ENCODE measurements around the gene PTK7. TPM values are rescaled to one million over a fixed set of nuclear protein-coding genes. Genes with fewer than 3 reads are reported as not detected.

PTK7 gene
- total RNA-seq, 1 experiment from 2014 or later, result 165 TPM

DNA sequence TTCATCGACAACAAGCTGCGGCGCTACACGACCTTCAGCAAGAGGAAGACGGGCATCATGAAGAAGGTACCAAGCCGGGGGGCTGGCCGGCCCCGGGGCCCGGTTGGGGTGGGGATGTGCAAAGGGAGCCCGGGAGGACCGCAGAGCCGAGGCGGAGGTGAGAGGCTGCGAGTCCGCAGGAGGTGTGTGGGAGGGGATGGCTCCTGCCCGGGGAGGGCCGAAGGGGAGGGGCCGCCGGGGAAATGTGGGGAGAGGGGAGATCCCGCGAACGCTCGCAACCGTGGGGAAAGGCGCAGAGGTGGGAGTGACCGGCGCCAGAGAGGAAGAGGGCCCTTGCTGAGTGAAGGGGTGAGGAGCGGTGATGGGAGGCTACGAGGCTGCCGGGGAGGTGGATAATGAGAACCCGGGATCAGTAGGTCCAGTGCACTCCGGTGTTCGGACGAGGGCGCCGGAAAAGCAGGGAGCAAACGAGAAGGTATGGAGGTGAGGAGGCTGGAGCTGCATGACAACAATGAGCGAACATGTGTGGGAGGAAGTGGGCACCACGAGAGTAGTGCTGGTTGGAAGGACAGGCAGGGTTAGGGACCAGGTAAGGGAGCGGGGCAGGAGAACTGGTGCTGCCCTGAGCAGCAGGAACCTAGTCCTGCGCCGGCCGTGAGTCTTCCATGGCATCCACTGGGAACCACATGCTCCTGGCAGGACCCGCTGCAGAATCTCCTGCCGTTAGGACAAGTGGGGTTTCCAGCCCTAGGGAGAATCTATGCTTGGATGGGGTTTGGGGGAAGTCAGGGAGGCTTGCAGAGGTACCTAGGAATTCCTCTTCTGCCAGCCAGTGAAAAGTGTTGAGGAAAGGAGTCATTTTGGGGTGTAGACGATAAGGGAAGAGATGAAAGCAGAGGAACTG lies 96.2 kb downstream of the PTK7 start (continued):
- TF ChIP-seq, protein P1, sequence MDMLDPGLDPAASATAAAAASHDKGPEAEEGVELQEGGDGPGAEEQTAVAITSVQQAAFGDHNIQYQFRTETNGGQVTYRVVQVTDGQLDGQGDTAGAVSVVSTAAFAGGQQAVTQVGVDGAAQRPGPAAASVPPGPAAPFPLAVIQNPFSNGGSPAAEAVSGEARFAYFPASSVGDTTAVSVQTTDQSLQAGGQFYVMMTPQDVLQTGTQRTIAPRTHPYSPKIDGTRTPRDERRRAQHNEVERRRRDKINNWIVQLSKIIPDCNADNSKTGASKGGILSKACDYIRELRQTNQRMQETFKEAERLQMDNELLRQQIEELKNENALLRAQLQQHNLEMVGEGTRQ (CRISPR knock-in tag; IDR thresholded peaks at IDR 0.05), result 0 out of 2 replicates have a peak, but pooled peaks have one; percentile 6
- TF ChIP-seq, protein P2, sequence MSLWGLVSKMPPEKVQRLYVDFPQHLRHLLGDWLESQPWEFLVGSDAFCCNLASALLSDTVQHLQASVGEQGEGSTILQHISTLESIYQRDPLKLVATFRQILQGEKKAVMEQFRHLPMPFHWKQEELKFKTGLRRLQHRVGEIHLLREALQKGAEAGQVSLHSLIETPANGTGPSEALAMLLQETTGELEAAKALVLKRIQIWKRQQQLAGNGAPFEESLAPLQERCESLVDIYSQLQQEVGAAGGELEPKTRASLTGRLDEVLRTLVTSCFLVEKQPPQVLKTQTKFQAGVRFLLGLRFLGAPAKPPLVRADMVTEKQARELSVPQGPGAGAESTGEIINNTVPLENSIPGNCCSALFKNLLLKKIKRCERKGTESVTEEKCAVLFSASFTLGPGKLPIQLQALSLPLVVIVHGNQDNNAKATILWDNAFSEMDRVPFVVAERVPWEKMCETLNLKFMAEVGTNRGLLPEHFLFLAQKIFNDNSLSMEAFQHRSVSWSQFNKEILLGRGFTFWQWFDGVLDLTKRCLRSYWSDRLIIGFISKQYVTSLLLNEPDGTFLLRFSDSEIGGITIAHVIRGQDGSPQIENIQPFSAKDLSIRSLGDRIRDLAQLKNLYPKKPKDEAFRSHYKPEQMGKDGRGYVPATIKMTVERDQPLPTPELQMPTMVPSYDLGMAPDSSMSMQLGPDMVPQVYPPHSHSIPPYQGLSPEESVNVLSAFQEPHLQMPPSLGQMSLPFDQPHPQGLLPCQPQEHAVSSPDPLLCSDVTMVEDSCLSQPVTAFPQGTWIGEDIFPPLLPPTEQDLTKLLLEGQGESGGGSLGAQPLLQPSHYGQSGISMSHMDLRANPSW (CRISPR knock-in tag; conservative IDR thresholded peaks at IDR 0.05; ENCODE audit: low read depth), result no peak
- TF ChIP-seq TEAD1 (CRISPR knock-in tag; IDR thresholded peaks at IDR 0.05), result peak; percentile 64
- TF ChIP-seq, protein P3, sequence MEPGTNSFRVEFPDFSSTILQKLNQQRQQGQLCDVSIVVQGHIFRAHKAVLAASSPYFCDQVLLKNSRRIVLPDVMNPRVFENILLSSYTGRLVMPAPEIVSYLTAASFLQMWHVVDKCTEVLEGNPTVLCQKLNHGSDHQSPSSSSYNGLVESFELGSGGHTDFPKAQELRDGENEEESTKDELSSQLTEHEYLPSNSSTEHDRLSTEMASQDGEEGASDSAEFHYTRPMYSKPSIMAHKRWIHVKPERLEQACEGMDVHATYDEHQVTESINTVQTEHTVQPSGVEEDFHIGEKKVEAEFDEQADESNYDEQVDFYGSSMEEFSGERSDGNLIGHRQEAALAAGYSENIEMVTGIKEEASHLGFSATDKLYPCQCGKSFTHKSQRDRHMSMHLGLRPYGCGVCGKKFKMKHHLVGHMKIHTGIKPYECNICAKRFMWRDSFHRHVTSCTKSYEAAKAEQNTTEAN (CRISPR knock-in tag; IDR thresholded peaks at IDR 0.05), result no peak
- TF ChIP-seq, protein P4, sequence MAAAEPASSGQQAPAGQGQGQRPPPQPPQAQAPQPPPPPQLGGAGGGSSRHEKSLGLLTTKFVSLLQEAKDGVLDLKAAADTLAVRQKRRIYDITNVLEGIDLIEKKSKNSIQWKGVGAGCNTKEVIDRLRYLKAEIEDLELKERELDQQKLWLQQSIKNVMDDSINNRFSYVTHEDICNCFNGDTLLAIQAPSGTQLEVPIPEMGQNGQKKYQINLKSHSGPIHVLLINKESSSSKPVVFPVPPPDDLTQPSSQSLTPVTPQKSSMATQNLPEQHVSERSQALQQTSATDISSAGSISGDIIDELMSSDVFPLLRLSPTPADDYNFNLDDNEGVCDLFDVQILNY (CRISPR knock-in tag; IDR thresholded peaks at IDR 0.05), result no peak
- no peak for TF ChIP-seq IRF2 (CRISPR knock-in tag; IDR thresholded peaks at IDR 0.05; ENCODE audit: borderline replicate concordance, low read depth)
- no peak for TF ChIP-seq JAZF1 (CRISPR knock-in tag; IDR thresholded peaks at IDR 0.05)
- TF ChIP-seq, protein P5, sequence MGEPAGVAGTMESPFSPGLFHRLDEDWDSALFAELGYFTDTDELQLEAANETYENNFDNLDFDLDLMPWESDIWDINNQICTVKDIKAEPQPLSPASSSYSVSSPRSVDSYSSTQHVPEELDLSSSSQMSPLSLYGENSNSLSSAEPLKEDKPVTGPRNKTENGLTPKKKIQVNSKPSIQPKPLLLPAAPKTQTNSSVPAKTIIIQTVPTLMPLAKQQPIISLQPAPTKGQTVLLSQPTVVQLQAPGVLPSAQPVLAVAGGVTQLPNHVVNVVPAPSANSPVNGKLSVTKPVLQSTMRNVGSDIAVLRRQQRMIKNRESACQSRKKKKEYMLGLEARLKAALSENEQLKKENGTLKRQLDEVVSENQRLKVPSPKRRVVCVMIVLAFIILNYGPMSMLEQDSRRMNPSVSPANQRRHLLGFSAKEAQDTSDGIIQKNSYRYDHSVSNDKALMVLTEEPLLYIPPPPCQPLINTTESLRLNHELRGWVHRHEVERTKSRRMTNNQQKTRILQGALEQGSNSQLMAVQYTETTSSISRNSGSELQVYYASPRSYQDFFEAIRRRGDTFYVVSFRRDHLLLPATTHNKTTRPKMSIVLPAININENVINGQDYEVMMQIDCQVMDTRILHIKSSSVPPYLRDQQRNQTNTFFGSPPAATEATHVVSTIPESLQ (CRISPR knock-in tag; IDR thresholded peaks at IDR 0.05), result no peak

DNA sequence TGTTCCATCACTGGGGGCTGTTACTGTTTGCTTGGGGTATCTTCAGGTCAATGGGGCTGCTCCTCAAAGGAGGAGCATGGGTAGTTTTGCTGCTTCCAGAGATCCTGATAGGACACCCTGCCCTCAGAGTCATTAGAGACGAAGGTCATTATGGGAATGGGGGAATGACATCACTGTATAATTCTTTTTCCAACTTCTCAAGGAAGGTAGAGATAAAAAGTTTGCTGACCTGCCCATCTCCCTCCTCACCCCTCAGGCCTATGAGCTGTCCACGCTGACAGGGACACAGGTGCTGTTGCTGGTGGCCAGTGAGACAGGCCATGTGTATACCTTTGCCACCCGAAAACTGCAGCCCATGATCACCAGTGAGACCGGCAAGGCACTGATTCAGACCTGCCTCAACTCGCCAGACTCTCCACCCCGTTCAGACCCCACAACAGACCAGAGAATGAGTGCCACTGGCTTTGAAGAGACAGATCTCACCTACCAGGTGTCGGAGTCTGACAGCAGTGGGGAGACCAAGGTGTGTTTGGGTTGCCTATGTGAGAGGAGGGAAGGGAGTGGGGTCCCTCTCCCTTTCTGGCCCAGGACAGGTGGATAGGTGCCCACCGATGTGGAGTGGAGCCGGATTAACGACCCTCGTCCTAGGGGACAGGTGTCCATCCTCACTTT lies 97.6 kb downstream of the PTK7 start:
- CTCF ChIA-PET, result interaction anchor here (1.0 to 2.2 kb wide), 10 partner anchors 30 to 245 kb away, joined by 3 to 16 read pairs (median 4); partner anchors contain the start of genes CNPY3, DNPH1, KLHDC3 and PTK7
- Mint-ChIP-seq H3K27ac (peak overlapping the region; percentile 62; the same call in 1 of the 2 replicates), H3K9me3 (no peaks in the 10 kb centered on the region), H3K36me3 (peaks cover 31% of the 10 kb centered on the region), H3K4me3 (peak overlapping the region; percentile 94), H3K4me1 (peaks cover 33% of the 10 kb centered on the region), H3K27me3 (ENCODE audit: low read depth) (peaks cover 12% of the 10 kb centered on the region)
- ATAC-seq, result no peak
- DNase-seq (ENCODE audit: low spot score), result no peak
- POLR2A ChIA-PET, result interaction anchor here (1.0 to 2.8 kb wide), 7 partner anchors 9 to 244 kb away, joined by 3 to 8 read pairs (median 4); partner anchors contain the start of genes CNPY3, DNPH1, KLC4 and MRPL2
- TF ChIP-seq SMAD4 (CRISPR knock-in tag; IDR thresholded peaks at IDR 0.05) (no peak), SP1 (CRISPR knock-in tag; conservative IDR thresholded peaks at IDR 0.05) (no peak), ESRRA (CRISPR knock-in tag; IDR thresholded peaks at IDR 0.05; ENCODE audit: borderline replicate concordance) (no peak), PRRX2 (CRISPR knock-in tag; IDR thresholded peaks at IDR 0.05) (no peak; the same call in 1 of the 2 replicates)
- TF ChIP-seq, protein P6, sequence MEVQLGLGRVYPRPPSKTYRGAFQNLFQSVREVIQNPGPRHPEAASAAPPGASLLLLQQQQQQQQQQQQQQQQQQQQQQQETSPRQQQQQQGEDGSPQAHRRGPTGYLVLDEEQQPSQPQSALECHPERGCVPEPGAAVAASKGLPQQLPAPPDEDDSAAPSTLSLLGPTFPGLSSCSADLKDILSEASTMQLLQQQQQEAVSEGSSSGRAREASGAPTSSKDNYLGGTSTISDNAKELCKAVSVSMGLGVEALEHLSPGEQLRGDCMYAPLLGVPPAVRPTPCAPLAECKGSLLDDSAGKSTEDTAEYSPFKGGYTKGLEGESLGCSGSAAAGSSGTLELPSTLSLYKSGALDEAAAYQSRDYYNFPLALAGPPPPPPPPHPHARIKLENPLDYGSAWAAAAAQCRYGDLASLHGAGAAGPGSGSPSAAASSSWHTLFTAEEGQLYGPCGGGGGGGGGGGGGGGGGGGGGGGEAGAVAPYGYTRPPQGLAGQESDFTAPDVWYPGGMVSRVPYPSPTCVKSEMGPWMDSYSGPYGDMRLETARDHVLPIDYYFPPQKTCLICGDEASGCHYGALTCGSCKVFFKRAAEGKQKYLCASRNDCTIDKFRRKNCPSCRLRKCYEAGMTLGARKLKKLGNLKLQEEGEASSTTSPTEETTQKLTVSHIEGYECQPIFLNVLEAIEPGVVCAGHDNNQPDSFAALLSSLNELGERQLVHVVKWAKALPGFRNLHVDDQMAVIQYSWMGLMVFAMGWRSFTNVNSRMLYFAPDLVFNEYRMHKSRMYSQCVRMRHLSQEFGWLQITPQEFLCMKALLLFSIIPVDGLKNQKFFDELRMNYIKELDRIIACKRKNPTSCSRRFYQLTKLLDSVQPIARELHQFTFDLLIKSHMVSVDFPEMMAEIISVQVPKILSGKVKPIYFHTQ (CRISPR knock-in tag; IDR thresholded peaks at IDR 0.05), result 0 out of 2 replicates have a peak, but pooled peaks have one; percentile 18
- TF ChIP-seq, protein P7, sequence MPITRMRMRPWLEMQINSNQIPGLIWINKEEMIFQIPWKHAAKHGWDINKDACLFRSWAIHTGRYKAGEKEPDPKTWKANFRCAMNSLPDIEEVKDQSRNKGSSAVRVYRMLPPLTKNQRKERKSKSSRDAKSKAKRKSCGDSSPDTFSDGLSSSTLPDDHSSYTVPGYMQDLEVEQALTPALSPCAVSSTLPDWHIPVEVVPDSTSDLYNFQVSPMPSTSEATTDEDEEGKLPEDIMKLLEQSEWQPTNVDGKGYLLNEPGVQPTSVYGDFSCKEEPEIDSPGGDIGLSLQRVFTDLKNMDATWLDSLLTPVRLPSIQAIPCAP (CRISPR knock-in tag; IDR thresholded peaks at IDR 0.05), result no peak
- TF ChIP-seq, protein P8, sequence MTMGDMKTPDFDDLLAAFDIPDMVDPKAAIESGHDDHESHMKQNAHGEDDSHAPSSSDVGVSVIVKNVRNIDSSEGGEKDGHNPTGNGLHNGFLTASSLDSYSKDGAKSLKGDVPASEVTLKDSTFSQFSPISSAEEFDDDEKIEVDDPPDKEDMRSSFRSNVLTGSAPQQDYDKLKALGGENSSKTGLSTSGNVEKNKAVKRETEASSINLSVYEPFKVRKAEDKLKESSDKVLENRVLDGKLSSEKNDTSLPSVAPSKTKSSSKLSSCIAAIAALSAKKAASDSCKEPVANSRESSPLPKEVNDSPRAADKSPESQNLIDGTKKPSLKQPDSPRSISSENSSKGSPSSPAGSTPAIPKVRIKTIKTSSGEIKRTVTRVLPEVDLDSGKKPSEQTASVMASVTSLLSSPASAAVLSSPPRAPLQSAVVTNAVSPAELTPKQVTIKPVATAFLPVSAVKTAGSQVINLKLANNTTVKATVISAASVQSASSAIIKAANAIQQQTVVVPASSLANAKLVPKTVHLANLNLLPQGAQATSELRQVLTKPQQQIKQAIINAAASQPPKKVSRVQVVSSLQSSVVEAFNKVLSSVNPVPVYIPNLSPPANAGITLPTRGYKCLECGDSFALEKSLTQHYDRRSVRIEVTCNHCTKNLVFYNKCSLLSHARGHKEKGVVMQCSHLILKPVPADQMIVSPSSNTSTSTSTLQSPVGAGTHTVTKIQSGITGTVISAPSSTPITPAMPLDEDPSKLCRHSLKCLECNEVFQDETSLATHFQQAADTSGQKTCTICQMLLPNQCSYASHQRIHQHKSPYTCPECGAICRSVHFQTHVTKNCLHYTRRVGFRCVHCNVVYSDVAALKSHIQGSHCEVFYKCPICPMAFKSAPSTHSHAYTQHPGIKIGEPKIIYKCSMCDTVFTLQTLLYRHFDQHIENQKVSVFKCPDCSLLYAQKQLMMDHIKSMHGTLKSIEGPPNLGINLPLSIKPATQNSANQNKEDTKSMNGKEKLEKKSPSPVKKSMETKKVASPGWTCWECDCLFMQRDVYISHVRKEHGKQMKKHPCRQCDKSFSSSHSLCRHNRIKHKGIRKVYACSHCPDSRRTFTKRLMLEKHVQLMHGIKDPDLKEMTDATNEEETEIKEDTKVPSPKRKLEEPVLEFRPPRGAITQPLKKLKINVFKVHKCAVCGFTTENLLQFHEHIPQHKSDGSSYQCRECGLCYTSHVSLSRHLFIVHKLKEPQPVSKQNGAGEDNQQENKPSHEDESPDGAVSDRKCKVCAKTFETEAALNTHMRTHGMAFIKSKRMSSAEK (CRISPR knock-in tag; IDR thresholded peaks at IDR 0.05; ENCODE audit: borderline replicate concordance), result 0 out of 2 replicates have a peak, but pooled peaks have one; percentile 42

Measured in WTC11 (cell line).